HCT116 (cell line): ENCODE measurements around the gene GNG13. TPM values are rescaled to one million over a fixed set of nuclear protein-coding genes. Genes with fewer than 3 reads are reported as not detected.

Experiments used
- ATAC-seq: fragments of 200-7000 bp; cut with Tn5 transposase; 2 replicates; pipeline ENCODE4 v1.9.1; 2020; ENCODE audit warnings: mild to moderate bottlenecking, moderate library complexity
- BruUV-seq: library from RNA; stranded (reverse); fragments of 400-500 nt; replicated peaks from 2 replicates; lab custom pipeline; 2021; lab: Mats Ljungman, UMichigan
- CTCF ChIA-PET: fragments of 300-600 bp; sonication (Branson Sonifier 250); formaldehyde crosslinking; loops from one replicate; lab custom pipeline; 2021; ENCODE audit warnings: antibody characterized with exemption; lab: Charles Lee
- POLR2A ChIA-PET: fragments of 300-600, 350-600 bp; sonication (Branson Sonifier 250); formaldehyde crosslinking; loops from one replicate; lab custom pipeline; 2021; ENCODE audit warnings: antibody characterized with exemption; lab: Charles Lee
- RAD21 ChIA-PET, 2 experiments: fragments of 300-600 bp; sonication (Branson Sonifier 250); formaldehyde crosslinking; loops; one replicate each; lab custom pipeline; 2023; ENCODE audit warnings: low total read pairs in 2 of 2; ENCODE audit not compliant: uncharacterized antibody in 2 of 2, unreplicated experiment in 2 of 2, low non-redundant PET in 1 of 2; lab: Charles Lee
- DNase-seq: peaks from one replicate; pipeline ENCODE4 v3.0.0-alpha.2; 2010; ENCODE audit warnings: low read depth, low spot score
- H2AFZ ChIP-seq: fragments of 200-600 bp; shearing (Covaris generic), sonication (generic); 2 replicates; pipeline ENCODE4 v1.6.1; 2017; ENCODE audit warnings: low read depth, mixed run types, mixed read lengths, antibody characterized with exemption, low read length; ENCODE audit not compliant: poor library complexity, severe bottlenecking
- H3K27ac ChIP-seq: 2 replicates; pipeline ENCODE4 v1.5.1; 2012; ENCODE audit warnings: low read depth, low read length
- H3K27me3 ChIP-seq: fragments of 200-600 bp; sonication (generic); 2 replicates; pipeline ENCODE4 v1.6.1; 2016; ENCODE audit warnings: mixed run types, low read length, mixed read lengths; ENCODE audit not compliant: insufficient read depth
- H3K36me3 ChIP-seq, 2 experiments: fragments of 200-500 bp in 1 of 2; fragments of 200-600 bp in 1 of 2; sonication (Bioruptor generic) in 1 of 2; sonication (generic) in 1 of 2; 2 replicates each; pipeline versions ENCODE4 v1.5.1 to v1.6.1; 2014 to 2016; ENCODE audit warnings: low read length in 2 of 2, inconsistent platforms in 1 of 2, mixed read lengths in 1 of 2, mixed run types in 1 of 2; ENCODE audit not compliant: insufficient read depth in 2 of 2, control insufficient read depth in 1 of 2
- H3K4me1 ChIP-seq, 2 experiments: fragments of 200-600 bp in 1 of 2; sonication (generic) in 1 of 2; 2 replicates each; pipeline versions ENCODE4 v1.5.1 to v1.6.1; 2012 to 2017; ENCODE audit warnings: low read length in 2 of 2, inconsistent platforms in 1 of 2, mild to moderate bottlenecking in 1 of 2, mixed read lengths in 1 of 2, mixed run types in 1 of 2, moderate library complexity in 1 of 2; ENCODE audit not compliant: insufficient read depth in 2 of 2, control insufficient read depth in 1 of 2
- H3K4me2 ChIP-seq: fragments of 200-600 bp; sonication (generic); 2 replicates; pipeline ENCODE4 v1.6.1; 2017; ENCODE audit warnings: mixed run types, low read length, mixed read lengths
- H3K4me3 ChIP-seq, 2 experiments: fragments of 200-600 bp in 1 of 2; sonication (generic) in 1 of 2; replicated peaks in 1 of 2; 2 replicates each; pipeline ENCODE4 v1.5.1; 2011 to 2016; ENCODE audit warnings: low read length in 2 of 2, control low read depth in 1 of 2, low read depth in 1 of 2, mild to moderate bottlenecking in 1 of 2, mixed read lengths in 1 of 2, mixed run types in 1 of 2
- H3K79me2 ChIP-seq: fragments of 200-600 bp; sonication (generic); 2 replicates; pipeline ENCODE4 v1.6.1; 2017; ENCODE audit warnings: mild to moderate bottlenecking, mixed run types, low read length, moderate library complexity, mixed read lengths; ENCODE audit not compliant: insufficient read depth
- H3K9ac ChIP-seq: fragments of 200-600 bp; sonication (generic); 2 replicates; pipeline ENCODE4 v1.6.1; 2016; ENCODE audit warnings: low read length, mixed read lengths
- H3K9me2 ChIP-seq: fragments of 200-600 bp; sonication (generic), shearing (Covaris generic); 2 replicates; pipeline ENCODE4 v1.6.1; 2017; ENCODE audit warnings: mixed run types, mild to moderate bottlenecking, moderate library complexity; ENCODE audit not compliant: insufficient read depth
- H3K9me3 ChIP-seq, 2 experiments: fragments of 200-500 bp in 1 of 2; fragments of 200-600 bp in 1 of 2; sonication (Bioruptor generic) in 1 of 2; sonication (generic) in 1 of 2; 2 replicates each; pipeline ENCODE4 v1.6.1; 2014 to 2017; ENCODE audit warnings: low read length in 2 of 2, mixed read lengths in 2 of 2, inconsistent platforms in 1 of 2, low read depth in 1 of 2, mild to moderate bottlenecking in 1 of 2, mixed run types in 1 of 2, moderate library complexity in 1 of 2; ENCODE audit not compliant: control insufficient read depth in 1 of 2, insufficient read depth in 1 of 2
- H4K20me1 ChIP-seq: fragments of 200-600 bp; sonication (generic), shearing (Covaris generic); 2 replicates; pipeline ENCODE4 v1.6.1; 2017; ENCODE audit warnings: mixed run types, mild to moderate bottlenecking, moderate library complexity; ENCODE audit not compliant: insufficient read depth
- CBX3 ChIP-seq: IDR thresholded peaks from 2 replicates; pipeline ENCODE4 v1.6.1; 2012; ENCODE audit warnings: low read depth
- EGR1 ChIP-seq: IDR thresholded peaks from 2 replicates; pipeline ENCODE4 v1.6.1; 2012; ENCODE audit warnings: low read depth
- EZH2 ChIP-seq: fragments of 200-600 bp; sonication (generic); IDR thresholded peaks from 2 replicates; pipeline ENCODE4 v1.6.1; 2017; ENCODE audit warnings: antibody characterized with exemption, mixed run types
- FOSL1 ChIP-seq: IDR thresholded peaks from 2 replicates; pipeline ENCODE4 v1.6.1; 2012; ENCODE audit warnings: low read depth
- POLR2AphosphoS5 ChIP-seq: IDR thresholded peaks from 2 replicates; pipeline ENCODE4 v1.6.1; 2011; ENCODE audit warnings: mild to moderate bottlenecking, low read depth, low read length, moderate library complexity
- RAD21 ChIP-seq: IDR thresholded peaks from 2 replicates; pipeline ENCODE4 v1.6.1; 2012; ENCODE audit warnings: low read depth, mild to moderate bottlenecking
- SRF ChIP-seq: IDR thresholded peaks from 2 replicates; pipeline ENCODE4 v1.6.1; 2012; ENCODE audit warnings: low read depth
- TCF7L2 ChIP-seq: IDR thresholded peaks from 2 replicates; pipeline ENCODE4 v1.7.0; 2011; ENCODE audit warnings: borderline replicate concordance, inconsistent platforms; ENCODE audit not compliant: insufficient read depth, insufficient read length; ENCODE audit errors: extremely low read depth
- YY1 ChIP-seq: IDR thresholded peaks from 2 replicates; pipeline ENCODE4 v1.6.1; 2011; ENCODE audit warnings: low read length, low read depth, moderate library complexity, mild to moderate bottlenecking; ENCODE audit not compliant: insufficient replicate concordance; ENCODE audit errors: extremely low read depth
- ZFX ChIP-seq: fragments of 450-650 bp; IDR thresholded peaks from 2 replicates; pipeline ENCODE4 v1.6.1; 2017
- ZNF274 ChIP-seq: fragments of 200-500 bp; sonication (Bioruptor generic); IDR thresholded peaks from 2 replicates; pipeline ENCODE4 v1.6.1; 2014; ENCODE audit warnings: mild to moderate bottlenecking, low read depth, low read length, inconsistent platforms
- intact Hi-C: fragments of 100-400 bp; cut with micrococcal nuclease; formaldehyde crosslinking; loops from 2 replicates; pipeline ENCODE4 v1.10.0; 2022
- total RNA-seq: library from RNA; stranded (reverse); gene quantifications from one replicate; pipeline ENCODE4 v1.2.1, GENCODE V29; 2021; ENCODE audit not compliant: unreplicated experiment
- TF ChIP-seq, protein P1 (sequence below): IDR thresholded peaks from 2 replicates; pipeline ENCODE4 v1.6.1; 2012; ENCODE audit warnings: low read depth

The GNG13 gene
- total RNA-seq, 1 experiment from 2014 or later: not detected

DNA sequence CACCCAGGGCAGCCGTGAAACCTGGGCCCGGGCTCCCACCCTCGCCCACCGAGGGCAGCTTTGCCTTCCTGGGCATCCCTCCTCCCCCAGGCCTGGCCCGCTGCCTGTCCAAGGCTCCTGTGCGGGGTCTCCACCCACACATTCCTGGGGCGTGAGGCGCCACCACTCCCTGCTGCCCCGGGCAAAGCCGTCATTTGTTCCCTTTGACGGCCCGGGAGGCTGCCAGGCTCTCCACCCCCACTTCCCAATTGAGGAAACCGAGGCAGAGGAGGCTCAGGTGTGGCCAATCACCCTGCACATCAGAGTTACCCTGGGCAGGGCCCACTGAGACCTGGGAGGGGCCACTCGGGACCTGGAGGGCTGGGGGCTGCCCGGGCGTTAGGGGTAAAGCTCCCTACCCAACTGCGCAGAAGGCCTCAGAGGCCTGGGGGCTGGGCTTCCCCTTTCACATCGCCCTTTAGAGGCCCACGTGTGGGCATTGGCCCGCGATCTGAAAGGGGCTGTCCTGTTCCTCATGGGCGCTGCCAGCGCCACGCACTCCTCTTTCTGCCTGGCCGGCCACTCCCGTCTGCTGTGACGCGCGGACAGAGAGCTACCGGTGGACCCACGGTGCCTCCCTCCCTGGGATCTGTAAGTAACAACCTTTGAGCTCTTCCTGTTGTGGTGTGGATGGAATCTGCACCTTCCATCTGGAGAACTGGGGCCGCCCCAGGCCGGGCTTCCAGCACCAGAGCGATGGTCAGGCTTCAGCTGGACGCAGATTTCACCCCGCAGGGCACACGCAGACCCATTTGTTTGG is 39.8 kb downstream of the GNG13 start, which contains the start of gene MSLN:
Gene MSLN, plus strand, starts transcription at position 190 of the 799 bp plus-strand sequence. CDS start 1,947 bp downstream, outside the sequence.
- ATAC-seq (peak; percentile 81), DNase-seq (peak; percentile 67)
- H3K36me3 ChIP-seq: peaks cover 0 to 1% of the 10 kb centered on the region in 2 experiments; a peak in 2 of 4 replicates
- H3K27ac ChIP-seq: peak within 1 kb of the TSS; percentile 97
- H4K20me1 ChIP-seq: no peaks in the 10 kb centered on the region
- BruUV-seq: no TSS peak
- peaks cover 26% of the 10 kb centered on the region for H3K79me2 ChIP-seq
- ChIA-PET RAD21 (interaction anchor here (0.8 to 1.2 kb wide), 3 partner anchors 10 to 20 kb away, joined by 3 to 5 read pairs (median 4); partner anchors contain the start of gene CIAO3 (in 1 of the 2)), POLR2A (interaction anchor here (0.9 to 1.8 kb wide), 7 partner anchors 11 to 42 kb away, joined by 3 to 12 read pairs (median 5); partner anchors contain the start of genes ANTKMT, CCDC78, CHTF18 and HAGHL), CTCF (interaction anchor here (0.7 to 2.9 kb wide), 5 partner anchors 12 to 283 kb away, joined by 3 to 11 read pairs (median 3); partner anchors contain the start of gene ANTKMT)
- peak within 1 kb of the TSS; percentile 99 for H3K4me2 ChIP-seq
- peak within 1 kb of the TSS; percentile 95 for H3K9ac ChIP-seq
- H3K9me3 ChIP-seq: peaks cover 0 to 7% of the 10 kb centered on the region in 2 experiments; a peak in 1 of 4 replicates
- peak within 1 kb of the TSS; percentile 78 to 95 for H3K4me3 ChIP-seq
- intact Hi-C loops: loop anchor here (1.0 kb wide), 1 partner anchor 13 kb away; no protein-coding TSS in a partner anchor
- no peaks in the 10 kb centered on the region for H3K9me2 ChIP-seq
- H3K27me3 ChIP-seq: no peaks in the 10 kb centered on the region
- peaks cover 34 to 47% of the 10 kb centered on the region in 2 experiments for H3K4me1 ChIP-seq
- TF ChIP-seq ZNF274 (no peak), EGR1 (peak; percentile 95), SRF (no peak), YY1 (no peak), CBX3 (no peak), FOSL1 (no peak), RAD21 (no peak), EZH2 (no peak), TCF7L2 (no peak), ZFX (peak; percentile 69), POLR2AphosphoS5 (peak; percentile 66)
- TF ChIP-seq, protein P1, sequence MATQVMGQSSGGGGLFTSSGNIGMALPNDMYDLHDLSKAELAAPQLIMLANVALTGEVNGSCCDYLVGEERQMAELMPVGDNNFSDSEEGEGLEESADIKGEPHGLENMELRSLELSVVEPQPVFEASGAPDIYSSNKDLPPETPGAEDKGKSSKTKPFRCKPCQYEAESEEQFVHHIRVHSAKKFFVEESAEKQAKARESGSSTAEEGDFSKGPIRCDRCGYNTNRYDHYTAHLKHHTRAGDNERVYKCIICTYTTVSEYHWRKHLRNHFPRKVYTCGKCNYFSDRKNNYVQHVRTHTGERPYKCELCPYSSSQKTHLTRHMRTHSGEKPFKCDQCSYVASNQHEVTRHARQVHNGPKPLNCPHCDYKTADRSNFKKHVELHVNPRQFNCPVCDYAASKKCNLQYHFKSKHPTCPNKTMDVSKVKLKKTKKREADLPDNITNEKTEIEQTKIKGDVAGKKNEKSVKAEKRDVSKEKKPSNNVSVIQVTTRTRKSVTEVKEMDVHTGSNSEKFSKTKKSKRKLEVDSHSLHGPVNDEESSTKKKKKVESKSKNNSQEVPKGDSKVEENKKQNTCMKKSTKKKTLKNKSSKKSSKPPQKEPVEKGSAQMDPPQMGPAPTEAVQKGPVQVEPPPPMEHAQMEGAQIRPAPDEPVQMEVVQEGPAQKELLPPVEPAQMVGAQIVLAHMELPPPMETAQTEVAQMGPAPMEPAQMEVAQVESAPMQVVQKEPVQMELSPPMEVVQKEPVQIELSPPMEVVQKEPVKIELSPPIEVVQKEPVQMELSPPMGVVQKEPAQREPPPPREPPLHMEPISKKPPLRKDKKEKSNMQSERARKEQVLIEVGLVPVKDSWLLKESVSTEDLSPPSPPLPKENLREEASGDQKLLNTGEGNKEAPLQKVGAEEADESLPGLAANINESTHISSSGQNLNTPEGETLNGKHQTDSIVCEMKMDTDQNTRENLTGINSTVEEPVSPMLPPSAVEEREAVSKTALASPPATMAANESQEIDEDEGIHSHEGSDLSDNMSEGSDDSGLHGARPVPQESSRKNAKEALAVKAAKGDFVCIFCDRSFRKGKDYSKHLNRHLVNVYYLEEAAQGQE: no peak
- TF ChIP-seq, all 23 proteins: peak for 3
- H2AFZ ChIP-seq: no peak within 1 kb of the TSS
